ENCODE results near the gene HDAC7. TPM values are rescaled to one million over a fixed set of nuclear protein-coding genes. Genes with fewer than 3 reads are reported as not detected.

Gene HDAC7
- total RNA-seq, 2 experiments from 2014 or later, result 373 to 382 TPM

DNA sequence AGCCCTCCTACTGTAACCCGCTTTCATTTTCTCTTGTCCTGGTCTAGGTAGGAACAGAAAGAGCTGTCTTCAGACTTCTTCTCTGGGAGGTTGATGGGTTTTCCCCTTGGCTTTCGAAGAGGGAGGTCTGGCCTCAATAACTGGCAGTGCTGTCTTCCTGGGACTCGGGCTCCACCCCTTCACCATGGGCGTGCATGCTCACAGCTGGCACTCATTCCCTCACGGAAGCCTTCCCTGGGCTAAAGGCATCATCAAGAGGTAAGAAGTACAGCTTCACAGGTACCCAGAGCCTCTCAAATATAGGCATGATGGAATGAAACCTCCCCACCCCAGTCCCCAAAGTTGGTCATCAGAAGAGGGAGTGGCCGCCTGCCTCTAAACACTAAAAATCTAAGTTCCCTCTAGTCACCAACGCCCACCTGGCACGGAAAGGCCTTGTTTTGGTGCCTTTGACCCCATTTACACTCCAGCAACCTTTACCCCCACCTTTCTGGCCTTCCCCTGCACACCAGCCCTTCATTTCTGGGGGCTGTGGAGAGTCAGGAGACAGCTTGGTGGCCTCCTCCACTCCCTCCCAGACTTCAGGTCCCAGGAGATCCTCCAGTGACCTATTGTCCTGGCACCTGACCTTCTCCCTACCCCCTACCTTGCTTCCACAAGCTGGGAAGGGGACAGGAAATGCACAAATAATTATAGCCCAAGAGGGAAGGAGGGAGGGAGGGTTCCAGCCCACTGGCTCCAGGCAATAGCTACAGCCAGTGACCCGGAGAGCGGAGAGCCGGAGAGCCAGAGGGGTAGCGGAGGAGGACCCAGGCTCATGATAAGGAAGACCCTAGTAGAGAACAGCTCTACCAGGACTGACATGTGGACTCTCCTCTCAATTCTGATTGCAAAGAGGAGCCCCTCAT, 63.8 kb downstream of the HDAC7 start:
- no peaks in the 10 kb centered on the region for H3K36me3 Mint-ChIP-seq (ENCODE audit: low read depth)
- intact Hi-C loops (cut with micrococcal nuclease), result no loop called here
- POLR2A ChIA-PET, result interaction anchor here (0.6 to 2.2 kb wide), 8 partner anchors 11 to 205 kb away, joined by 3 to 6 read pairs (median 4); partner anchors contain the start of gene ENDOU
- no peaks in the 10 kb centered on the region for H3K27me3 Mint-ChIP-seq
- H3K9me3 Mint-ChIP-seq, result no peaks in the 10 kb centered on the region
- peak; percentile 80 for DNase-seq
- H3K4me1 Mint-ChIP-seq (ENCODE audit: low read depth), result peaks cover 30% of the 10 kb centered on the region
- peak overlapping the region; percentile 1 for H3K4me3 Mint-ChIP-seq
- CTCF ChIA-PET, result interaction anchor here (0.9 to 14.5 kb wide), 11 partner anchors 12 to 406 kb away, joined by 3 to 355 read pairs (median 7); partner anchors contain the start of gene SLC48A1
- peak; percentile 57 for ATAC-seq
- TF ChIP-seq CTCF (IDR thresholded peaks at IDR 0.05), result no peak
- peak overlapping the region; percentile 62 for H3K27ac Mint-ChIP-seq

DNA sequence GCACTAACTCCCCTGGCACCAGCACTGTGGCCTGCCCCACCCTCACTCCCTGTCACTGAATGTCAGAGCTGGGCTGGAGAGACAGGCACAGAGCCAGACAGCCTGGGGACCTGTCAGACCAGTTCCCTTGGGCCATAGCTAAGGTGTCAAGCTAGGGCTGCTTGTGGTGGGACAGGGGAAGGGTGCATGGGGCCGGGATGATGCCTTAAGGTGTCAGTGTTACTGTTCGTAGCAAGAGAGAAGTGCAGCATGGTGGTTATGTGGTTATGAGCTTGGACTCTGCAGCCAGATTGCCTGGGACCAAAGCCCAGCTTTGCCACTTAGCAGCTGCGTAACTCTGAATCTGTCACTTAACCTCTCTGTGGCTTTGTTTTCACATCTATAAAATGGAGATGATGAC, 64.8 kb downstream of the HDAC7 start:
- H3K9me3 Mint-ChIP-seq, result no peaks in the 10 kb centered on the region
- no peak overlapping the region for H3K4me3 Mint-ChIP-seq
- no peaks in the 10 kb centered on the region for H3K27me3 Mint-ChIP-seq
- TF ChIP-seq CTCF (IDR thresholded peaks at IDR 0.05), result no peak
- intact Hi-C loops (cut with micrococcal nuclease), result no loop called here
- ChIA-PET CTCF (interaction anchor here (0.9 to 14.5 kb wide), 9 partner anchors 13 to 407 kb away, joined by 3 to 355 read pairs (median 10); partner anchors contain the start of gene SLC48A1), POLR2A (interaction anchor here (1.2 to 2.2 kb wide), 4 partner anchors 12 to 33 kb away, joined by 3 to 6 read pairs (median 4); partner anchors contain the start of gene ENDOU)
- no peak for DNase-seq
- H3K4me1 Mint-ChIP-seq (ENCODE audit: low read depth), result peaks cover 30% of the 10 kb centered on the region
- H3K36me3 Mint-ChIP-seq (ENCODE audit: low read depth), result no peaks in the 10 kb centered on the region
- no peak for ATAC-seq
- no peak overlapping the region for H3K27ac Mint-ChIP-seq

- Mint-ChIP-seq H3K27ac (no peak overlapping the region), H3K4me1 (ENCODE audit: low read depth) (peaks cover 30% of the 10 kb centered on the region), H3K9me3 (no peaks in the 10 kb centered on the region), H3K4me3 (no peak overlapping the region), H3K36me3 (ENCODE audit: low read depth) (no peaks in the 10 kb centered on the region), H3K27me3 (no peaks in the 10 kb centered on the region)
- POLR2A ChIA-PET, result interaction anchor here (1.2 to 1.8 kb wide), 3 partner anchors 13 to 32 kb away, joined by 3 to 4 read pairs (median 3); partner anchors contain the start of gene ENDOU
- ATAC-seq, result no peak
- CTCF ChIA-PET, result interaction anchor here (0.8 to 14.5 kb wide), 6 partner anchors 14 to 83 kb away, joined by 3 to 355 read pairs (median 18); partner anchors contain the start of gene SLC48A1
- DNase-seq, result no peak
- no peak for TF ChIP-seq CTCF (IDR thresholded peaks at IDR 0.05)
- intact Hi-C loops (cut with micrococcal nuclease), result no loop called here
These were observed 65.6 kb downstream of the HDAC7 start for GRCh38 chr12:47754126-47754525.

GRCh38 chr12:47753021-47754001, 66.4 kb downstream of the HDAC7 start:
- intact Hi-C loops (cut with micrococcal nuclease), result no loop called here
- no peaks in the 10 kb centered on the region for H3K27me3 Mint-ChIP-seq

More at GRCh38 chr12:47753021-47754001, 66.4 kb downstream of the HDAC7 start:
- no peak for TF ChIP-seq CTCF (IDR thresholded peaks at IDR 0.05)
- DNase-seq, result no peak
- POLR2A ChIA-PET, result no interaction called here
- no peak for ATAC-seq
- no peaks in the 10 kb centered on the region for H3K9me3 Mint-ChIP-seq
- peaks cover 28% of the 10 kb centered on the region for H3K4me1 Mint-ChIP-seq (ENCODE audit: low read depth)
- no peak overlapping the region for H3K4me3 Mint-ChIP-seq
- no peaks in the 10 kb centered on the region for H3K36me3 Mint-ChIP-seq (ENCODE audit: low read depth)
- H3K27ac Mint-ChIP-seq, result no peak overlapping the region
- CTCF ChIA-PET, result interaction anchor here (0.8 to 14.5 kb wide), 4 partner anchors 13 to 38 kb away, joined by 3 to 355 read pairs (median 68); no protein-coding TSS in a partner anchor

Data from activated CD8-positive, alpha-beta T cell treated with anti-CD3 and anti-CD28 coated beads for 36 hours (primary cell).